ENCODE results near the gene KCNB1. TPM values are rescaled to one million over a fixed set of nuclear protein-coding genes. Genes with fewer than 3 reads are reported as not detected.

KCNB1 gene
- total RNA-seq = under 0.01 TPM in 1 of 2 replicates, not detected in the other

DNA sequence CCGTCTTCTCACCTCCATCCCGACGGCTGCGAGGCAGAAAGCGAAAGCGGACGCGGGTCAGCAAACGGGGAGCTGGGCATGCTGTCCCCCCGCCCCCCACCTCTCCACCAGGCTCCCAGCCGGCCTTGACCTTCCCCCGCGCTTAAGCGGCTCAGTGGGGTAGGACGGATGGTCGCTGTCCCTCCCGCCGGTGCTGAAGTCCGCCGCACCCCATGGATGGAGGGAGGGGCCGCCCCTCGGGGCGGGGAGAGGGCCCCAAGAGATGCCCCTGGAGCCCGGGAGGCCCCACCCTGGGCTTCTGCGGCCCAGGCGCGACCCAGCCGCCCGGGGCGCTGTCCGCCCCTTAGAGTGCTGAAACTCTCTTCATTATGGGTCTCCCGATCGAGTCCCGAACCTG is at the start of gene KCNB1:
KCNB1 (minus strand) TSS at position 48 of the 397 bp plus-strand sequence. CDS start 188 bp downstream, outside the sequence.
- peak; percentile 44 for DNase-seq

DNA sequence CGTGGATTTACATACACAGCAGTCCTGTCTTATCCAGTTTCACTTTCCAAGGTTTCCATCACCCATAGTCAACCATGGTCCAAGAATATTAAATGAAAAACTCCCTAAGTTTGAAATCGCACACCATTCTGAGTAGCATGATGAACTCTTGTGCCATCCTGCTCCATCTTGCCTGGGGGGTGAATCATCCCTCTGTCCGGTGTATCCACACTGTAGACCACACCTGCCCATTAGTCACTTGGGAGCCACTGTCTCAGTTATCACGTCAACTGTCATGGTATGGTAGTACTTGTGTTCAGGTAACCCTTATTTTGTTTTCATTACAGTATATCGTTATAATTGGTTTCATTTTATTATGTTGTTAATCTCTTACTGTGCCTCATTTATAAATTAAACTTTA is 47.0 kb upstream of the KCNB1 start:
- no peak for DNase-seq

DNA sequence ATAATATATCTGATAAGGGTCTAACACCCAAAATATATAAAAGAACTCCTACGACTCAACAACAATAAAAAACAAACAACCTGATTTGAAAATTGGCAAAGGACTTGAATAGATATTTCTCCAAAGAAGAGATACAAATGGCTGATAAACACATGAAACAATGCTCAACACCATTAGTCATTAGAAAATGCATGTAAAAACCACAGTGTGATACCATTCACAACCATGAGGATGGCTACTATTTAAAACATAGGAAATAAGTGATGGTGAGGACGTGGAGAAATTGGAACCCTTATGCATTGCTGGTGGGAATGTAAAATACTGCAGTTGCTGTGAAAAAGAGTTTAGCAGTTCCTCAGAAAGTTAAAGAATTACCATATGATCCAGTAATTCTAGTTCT is 44.1 kb upstream of the KCNB1 start:
- DNase-seq = no peak

DNA sequence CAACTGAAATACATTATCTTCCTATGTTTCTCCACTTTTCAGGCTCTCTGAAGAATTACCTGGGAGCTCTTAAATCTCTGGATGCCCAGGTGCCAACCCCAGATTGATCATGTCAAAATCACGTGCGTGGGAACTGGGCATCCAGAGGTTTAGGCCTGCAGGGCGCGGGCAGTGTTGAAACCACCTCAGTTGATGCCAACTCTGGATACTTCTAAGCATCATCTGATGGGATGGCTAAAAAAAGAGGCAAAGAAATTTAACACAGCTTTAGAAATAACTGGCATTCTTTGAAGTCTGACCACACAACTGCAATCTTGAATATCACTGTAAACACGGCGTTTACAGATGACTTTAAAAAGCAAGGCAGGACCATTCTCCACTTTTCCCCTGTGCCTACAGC is 43.6 kb upstream of the KCNB1 start:
- no peak for DNase-seq

DNA sequence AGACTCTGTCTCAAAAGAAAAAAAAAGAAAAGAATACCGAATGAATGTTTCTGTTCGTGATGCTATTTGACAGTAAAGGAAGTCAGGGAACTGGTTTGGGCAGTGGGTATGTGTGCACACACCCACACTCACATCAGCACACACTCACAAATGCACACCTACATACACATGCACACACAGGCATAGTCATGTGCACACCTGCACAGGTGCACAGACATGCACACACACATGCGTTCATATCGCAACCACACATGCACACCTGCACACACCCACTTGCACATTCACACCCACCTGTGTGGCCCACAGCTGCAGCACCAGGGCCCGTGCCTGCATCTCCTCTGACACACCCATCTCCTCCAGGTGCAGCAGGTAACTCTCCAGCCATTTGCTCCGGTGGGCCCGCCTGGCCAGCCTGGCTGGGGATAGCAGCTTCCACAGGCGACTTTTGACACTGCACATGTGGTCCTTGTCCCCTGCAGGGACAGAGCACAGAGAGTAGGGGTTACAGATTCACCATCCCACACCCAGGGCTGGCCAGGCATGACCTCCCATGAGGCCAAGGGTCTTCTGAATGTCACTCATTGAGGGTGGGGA is 41.4 kb upstream of the KCNB1 start:
- no peak for DNase-seq

DNA sequence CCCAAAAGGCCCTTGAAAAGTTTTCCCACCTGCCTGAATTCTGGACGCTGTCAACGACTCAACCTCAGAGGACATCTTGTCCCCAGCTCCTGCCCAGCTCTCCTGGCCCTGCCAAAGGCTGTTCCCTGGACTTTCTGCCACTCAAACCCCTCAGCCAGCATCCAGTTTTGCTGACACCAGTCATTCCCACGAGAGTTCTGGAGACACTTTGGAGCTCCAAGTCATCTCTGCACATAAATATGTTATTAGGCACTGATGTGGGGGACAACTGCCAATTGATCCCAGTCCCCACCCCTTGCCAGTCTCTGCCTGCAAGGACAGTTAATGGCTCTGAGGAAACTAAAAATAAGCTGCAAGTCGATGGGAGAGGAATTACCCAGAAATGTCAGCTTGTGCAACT is 38.9 kb upstream of the KCNB1 start:
- DNase-seq = no peak

DNA sequence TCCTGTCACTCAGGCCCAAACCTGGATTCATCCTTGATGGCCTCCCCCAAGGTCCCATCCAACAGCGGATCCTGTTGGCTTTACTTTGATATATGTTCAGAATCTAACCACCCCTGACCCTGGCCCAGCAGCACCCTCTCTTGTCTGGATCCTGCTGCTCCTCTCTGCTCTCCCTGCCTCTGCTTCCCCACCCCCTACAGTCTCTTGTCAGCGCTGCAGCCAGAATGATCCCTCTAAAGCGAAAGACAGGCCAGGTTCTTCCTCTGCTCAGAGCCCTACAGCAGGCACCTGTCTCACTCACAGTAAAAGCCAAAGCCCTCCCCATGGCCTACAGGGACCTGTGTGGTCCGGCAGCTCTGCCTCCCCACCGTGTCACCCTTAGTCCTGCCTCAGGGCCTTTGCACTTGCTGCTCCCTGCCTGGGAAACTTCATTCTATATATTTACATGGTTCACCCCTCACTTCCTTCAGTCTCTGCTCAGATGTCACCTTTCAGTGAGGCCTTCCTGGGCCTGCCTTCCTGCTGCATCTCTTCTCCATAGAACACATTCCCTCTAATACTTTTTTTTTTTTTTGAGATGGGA is 37.4 kb upstream of the KCNB1 start:
- no peak for DNase-seq

DNA sequence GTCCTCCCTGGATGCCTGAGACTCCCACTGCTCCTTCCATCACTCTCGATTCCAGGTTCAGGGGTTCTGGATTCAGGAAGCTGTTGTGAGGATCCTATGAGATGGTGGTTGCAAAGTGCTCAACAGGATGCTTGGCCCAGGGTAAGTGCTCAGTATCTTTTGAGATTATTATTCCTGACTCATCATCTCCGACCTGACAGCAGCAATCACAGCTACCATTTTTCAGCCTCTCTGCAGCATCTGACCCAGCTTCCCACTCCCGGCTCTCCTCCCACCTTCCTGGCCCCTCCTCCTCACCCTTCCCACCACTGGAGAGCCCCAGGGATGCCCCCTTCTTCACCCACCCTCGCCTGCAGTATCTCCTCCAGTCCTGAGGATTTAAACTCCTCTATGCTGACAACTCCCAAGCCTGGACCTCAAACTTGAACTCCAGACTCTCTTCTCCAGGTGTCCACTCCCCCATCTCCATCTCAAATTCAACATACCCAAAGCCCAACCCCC is 36.8 kb upstream of the KCNB1 start:
- DNase-seq = no peak

DNA sequence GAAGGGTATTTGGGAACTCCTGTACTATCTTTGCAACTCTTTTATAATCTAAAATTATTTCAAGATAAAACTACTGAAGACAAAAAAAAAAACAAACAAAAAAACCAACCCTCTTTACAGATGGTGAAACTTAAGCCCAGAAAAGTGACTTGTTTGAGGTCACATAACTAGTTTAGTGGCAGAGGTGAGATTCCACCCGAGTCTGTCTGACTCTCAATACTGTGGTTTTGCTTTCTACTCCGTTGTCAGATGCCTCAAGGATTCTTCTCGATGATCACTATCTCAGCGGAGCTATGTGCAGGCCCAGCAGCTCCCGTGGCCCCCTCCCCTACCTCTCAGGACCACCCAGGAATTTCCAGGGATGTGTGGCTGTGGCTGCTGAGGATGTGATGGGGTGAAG is 36.1 kb upstream of the KCNB1 start:
- DNase-seq = no peak

DNA sequence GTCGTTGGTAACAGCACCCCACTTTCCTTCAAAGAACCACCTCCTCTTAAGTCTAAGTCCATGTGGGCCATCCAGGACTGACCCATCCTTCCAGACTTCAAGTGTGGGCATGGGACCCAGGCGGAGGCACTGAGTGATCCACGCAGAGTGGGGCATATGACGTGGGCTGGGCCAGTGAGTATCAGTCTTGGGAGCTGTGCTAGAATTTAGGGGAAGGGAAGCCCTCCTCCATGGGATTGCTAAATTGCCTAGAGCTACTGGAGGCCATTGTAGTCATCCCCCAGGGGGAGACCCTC is 35.3 kb upstream of the KCNB1 start:
- no peak for DNase-seq

DNA sequence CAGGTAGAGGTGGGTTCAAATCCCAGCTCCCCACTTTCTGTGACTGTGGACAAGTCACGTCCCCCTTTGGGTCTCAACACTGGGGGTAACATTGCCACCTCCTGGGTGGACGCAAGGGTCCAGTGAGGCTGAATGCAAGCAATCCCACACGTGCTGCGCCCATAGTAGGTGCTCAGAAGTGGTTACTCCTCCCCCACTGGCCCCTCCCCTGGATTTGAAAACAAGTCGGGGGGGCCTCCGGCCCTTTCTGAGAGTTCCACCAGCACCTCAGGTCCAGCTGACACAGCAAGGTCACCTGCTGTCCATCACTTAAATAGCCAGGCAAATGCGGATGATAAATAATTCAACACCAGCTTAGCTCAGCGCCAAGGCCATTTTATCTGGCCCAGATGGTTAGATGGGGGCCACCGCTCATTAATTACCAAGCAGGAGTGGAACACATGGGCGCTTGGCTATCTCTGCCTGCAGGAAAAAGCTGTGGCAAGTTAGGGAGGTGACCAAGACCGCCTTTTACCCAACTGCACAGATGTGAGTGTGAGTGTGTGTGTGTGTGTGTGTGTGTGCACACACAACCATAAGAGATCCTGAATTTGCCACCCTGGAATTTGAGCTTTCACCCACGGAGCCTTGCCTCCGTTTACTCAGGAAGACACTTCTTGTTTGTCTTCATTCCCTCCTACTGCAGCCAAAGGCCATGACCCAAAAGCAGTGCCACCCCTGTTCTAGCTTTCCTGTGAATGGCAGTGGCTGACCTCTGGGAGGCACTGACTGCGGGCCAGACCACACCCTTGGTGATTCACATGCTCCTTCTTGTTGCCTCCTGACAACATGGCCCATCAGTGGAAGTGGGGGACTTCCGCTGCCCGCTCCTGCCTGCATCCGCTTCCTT is 34.7 kb upstream of the KCNB1 start:
- no peak for DNase-seq

DNA sequence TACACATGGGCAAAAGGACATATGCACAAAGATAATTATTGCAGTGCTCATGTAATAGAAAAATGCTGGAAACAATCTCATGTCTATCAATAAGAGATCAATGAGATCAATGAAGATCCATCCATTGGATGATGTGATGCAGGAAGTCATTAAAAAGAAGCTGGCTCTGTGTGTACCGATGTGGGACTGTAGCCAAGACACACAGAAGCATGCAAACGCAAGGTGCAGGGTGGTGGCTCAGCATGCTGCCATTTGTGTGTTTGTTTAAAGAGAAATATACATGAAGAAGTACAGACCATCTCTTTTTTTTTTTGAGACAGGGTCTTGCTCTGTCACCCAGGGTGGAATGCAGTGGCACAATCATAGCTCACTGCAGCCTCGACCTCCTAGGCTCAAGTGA is 33.1 kb upstream of the KCNB1 start:
- no peak for DNase-seq

DNA sequence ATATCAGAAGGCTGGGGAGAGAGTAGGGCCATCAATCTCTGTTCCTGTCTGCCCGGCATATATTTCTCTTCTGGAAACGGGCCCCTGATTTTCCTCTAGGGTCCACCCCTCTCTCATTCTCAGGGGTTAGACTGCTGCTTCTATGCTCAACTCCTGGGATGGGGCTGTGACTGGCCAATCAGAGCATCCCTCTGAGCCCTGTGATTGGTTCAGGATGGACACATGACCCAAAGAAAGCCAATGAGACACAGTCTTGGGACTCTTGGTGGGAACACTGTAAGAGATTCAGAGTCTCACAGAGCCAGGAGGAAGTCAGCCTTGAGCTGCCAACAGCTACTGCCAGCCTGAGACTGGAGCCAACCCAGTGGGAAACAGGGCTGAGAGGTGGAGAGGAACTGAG is 31.0 kb upstream of the KCNB1 start:
- DNase-seq = no peak

DNA sequence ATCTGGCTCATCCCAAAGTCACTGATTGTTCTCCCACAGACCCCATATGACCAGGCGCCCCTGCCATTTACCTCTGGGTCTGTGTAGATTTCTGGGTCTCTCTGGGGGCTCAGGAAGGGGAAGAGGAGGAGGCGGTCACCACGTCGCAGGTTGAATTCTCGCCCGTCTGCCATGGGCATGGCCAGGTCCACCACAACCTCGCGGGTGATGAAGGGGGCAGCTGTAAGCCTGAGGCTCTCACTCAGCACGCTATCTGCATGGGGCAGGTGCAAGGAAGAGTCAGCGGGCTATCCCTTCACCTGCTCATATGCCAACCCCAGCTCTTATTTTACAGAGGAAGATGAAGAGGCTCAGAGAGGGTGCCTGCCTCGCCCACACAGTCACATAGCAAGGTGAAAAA is 30.5 kb upstream of the KCNB1 start:
- DNase-seq = no peak

DNA sequence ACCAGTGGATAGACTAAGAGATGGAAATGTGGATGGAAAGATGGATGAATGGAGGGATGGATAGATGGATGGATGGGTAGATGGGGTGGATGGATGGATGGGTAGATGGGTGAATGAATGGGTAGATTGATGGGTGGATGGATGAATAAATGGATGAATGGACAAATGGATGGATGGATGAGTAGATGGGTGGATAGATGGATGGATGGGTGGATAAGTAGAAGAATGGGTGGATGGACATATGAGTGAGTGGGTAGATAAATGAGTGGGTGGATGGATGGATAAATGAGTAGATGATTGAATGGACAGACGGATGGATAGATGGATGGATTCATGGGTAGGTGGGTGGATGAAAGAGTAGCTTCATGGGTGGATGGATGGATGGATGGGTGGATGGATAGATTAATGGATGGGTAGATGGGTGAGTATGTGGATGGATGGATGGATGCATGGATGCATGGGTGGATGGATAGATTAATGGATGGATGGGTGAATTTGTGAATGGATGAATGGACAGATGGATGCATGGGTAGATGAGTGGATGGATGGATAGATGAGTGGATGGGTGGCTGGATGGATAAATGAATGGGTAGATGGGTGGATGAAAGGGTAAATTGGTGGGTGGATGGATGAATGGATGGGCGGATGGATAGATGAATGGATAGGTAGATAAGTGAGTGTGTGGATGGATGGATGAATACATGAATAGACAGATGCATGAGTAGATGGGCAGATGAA is 29.5 kb upstream of the KCNB1 start:
- DNase-seq = no peak

DNA sequence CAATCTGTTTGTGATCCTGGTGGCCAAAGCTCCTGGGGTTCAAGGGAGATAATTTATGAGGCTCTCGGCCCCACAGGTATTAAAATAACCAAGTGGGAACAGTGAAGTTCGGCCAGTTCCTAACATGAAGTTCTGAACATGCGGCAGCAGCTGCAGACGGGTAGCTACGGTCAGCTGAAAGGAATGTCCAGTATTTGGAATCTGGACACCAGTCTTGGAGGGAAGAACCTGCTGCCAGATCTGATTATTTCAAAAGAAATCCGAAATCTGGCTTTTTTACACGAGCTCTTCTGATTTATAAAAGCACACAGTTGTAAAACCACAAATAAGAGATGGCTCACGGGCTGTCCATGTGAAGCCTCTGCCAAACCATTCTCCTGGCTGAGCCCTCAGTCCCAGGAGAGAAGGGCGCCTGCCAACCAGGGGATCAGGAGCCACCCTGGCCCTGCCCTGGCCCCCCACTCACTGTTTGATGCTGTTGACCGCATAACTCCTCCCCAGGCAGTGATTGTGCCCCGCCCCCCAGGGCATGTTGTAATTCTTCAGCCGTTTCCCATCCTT is 28.2 kb upstream of the KCNB1 start:
- DNase-seq = no peak

DNA sequence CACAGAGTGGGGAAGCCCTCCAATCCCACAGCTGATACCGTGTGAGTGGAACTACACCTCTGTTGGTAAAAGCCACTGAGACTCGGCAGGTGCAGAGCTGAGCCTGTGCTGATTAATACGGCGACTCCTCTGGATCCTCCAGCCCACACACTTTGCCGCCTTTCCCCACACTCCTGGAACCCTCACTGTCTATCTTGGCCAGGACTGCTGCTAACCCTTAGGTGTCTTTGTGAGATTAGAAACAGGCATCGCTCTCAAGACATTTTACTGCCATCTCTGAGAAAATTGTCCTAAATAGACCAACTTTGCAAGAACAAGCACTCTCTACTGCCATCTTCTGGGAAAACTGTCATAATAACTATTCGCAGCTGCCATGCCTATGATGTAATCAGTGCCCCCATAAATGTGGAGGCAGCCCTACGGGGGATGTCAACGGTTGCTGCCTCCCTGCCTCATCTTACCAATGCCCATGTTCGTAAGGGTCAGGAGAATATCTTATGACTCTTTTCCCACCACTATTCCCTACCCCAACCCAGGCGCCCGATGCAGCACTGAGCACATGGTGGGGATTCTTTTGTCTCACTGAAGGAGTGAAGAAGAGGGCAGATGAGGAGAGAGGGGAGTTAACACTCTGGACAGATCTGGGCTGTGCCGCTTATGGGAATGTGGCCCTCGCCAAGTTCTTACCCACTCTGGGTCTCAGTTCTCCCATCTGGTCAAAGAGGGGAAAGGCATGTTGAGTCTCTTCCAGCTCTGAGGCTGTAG is 26.1 kb upstream of the KCNB1 start:
- DNase-seq = peak; percentile 70

DNA sequence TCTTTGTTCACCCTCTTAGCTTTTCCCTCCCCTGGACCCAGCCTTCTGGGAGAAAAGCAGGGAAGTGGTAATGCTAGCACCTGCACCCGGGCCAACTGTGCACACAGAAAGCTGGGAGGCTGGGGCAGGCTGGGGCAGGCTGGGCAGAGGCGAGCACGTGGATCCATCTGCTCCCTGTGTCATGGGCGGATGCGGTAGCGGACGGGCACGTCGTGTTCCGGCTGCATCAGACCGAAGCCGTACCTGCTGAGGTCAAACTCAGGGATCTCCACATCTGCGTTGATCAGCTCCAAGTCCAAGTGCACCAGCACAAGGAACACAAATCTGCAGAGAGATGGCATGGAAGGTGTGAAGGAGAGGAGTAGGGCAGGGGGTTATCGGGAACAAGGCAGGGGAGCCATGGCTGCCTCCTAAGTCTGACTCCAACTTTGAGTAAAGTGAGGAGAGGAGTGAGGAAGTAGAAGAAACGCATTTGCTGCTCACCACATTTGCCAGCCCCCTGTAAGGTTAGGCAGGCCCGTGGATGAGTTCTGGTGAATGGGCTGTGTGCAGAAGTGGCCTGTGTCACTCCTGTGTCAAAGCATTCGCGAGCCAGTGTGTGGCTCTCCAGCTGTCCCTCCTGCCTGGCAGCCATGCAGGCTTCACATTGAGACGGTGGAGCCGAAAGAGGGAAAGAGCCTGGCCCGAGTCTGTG is 25.4 kb upstream of the KCNB1 start:
- DNase-seq = no peak

DNA sequence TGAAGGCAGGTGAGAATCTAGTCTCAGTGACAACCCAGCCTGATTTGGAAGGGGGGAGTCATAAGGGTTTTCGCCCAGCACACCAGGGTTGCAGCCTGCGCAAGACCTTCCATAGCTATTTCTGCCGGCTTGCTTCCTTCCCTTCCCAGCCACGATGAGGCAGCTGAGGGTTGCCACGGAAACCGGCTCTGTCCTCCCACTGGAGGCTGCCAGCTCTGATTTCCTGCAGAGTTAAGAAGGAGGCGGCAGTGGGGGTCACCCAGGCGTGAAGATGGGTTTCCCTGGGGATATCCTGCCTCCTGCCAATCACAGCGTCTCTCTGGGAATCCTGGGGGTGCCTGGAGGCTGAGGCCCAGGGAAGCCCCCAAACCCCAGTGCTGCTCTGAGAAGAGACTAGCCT is 23.1 kb upstream of the KCNB1 start:
- peak; percentile 64 for DNase-seq

DNA sequence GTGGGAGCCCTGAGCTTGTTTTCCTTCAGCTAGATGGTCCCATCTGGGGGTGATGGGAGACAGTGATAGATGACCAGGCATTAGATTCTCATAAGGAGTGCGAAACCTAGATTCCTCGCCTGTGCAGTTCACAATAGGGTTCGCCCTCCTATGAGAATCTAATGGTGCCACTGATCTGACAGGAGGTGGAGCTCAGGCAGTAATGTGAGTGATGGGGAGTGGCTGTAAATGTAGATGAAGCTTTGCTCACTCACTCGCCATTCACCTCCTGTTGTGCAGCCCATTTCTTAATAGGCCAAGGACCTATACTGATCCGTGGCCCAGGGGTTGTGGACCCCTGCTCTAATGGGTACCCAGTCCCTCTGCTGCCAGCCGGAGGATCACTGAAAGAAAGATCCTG is 20.7 kb upstream of the KCNB1 start:
- no peak for DNase-seq

DNA sequence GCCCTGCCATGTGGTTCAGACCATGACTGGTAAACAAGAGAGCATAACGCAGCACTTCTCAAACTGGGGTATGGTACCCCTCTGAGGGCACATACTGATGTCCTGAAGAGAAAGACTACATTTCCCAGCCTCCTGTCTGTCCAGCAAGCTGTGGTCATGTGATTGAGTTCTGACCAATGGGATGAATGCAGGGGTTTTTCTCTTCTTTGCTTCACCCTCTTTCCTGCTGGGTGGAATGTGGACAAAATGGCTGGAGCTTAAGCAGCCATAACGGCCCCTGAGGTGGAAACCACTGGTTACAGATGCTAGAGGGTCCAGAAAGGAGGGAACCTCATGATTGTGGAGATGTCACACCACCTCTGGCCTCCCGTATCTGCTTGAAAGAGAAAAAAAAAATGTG is 19.4 kb upstream of the KCNB1 start:
- peak; percentile 24 for DNase-seq

DNA sequence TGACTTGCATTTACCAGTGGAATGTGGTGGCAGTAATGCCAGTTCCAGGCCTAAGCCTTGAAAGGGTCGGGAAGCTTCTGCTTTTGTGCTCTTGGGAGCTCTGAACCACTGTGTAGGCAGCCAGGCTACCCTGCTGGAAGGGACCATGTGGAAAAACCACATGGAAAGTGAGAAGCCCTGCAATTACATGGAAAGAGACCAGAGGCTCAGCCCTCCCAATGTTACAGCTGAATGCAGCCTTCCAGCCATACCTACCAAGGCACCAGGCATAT is 14.9 kb upstream of the KCNB1 start:
- DNase-seq = no peak

Measured in dermis blood vessel endothelial cell (primary cell).